ENCODE measurements around the gene FAM110D.

DNA sequence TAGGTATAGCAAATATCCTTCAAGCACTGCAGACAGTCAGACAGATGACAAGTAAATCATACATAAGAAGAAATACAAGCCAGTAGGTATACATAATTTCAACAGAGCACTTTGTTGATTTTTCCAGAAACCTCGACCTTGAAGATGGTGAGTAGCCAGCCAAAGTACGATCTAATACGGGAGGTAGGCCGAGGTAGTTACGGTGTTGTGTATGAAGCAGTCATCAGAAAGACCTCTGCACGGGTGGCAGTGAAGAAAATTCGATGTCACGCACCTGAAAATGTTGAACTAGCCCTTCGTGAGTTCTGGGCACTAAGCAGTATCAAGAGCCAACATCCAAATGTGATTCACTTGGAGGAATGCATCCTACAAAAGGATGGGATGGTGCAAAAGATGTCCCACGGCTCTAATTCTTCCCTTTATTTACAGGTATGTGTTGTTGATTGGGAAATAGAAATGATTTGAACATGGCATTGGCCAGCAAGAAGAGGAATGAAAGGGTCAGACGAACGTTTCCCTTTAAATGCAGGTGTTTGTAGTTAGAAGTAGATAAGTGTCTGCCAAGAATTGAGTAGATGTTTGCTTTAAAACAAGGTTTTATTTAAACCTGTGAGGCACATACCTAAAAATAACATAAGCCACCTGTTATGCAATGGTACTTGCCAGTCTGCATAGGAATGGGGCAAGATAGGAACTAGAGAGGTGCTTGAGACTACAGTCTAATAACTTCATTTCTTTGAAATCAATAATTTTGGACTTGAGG is 44.5 kb upstream of the FAM110D start:
- TF ChIP-seq POLR2AphosphoS5 (IDR thresholded peaks at IDR 0.05; ENCODE audit: low read depth, low read length), result no peak
- TF ChIP-seq POLR2A (IDR thresholded peaks at IDR 0.05; ENCODE audit: low read depth, low read length), result no peak
- TF ChIP-seq TAF1 (IDR thresholded peaks at IDR 0.05; ENCODE audit: low read depth, low read length), result no peak

Measured in GM12891 (cell line).